Tibial nerve (tissue), 4 donors: ENCODE measurements around the gene ALDH6A1. TPM values are rescaled to one million over a fixed set of nuclear protein-coding genes. Genes with fewer than 3 reads are reported as not detected.
"Not testable (repeated sequence)": the region's sequence is repeated elsewhere in the genome, so short reads cannot be mapped to it uniquely, and the experiment has no call there.

Experiments used
- DNase-seq, 2 donors: peaks; one replicate each; pipeline ENCODE4 v3.0.0-alpha.2; 2019; ENCODE audit warnings: low spot score in 2 of 2
- H3K27ac ChIP-seq, 4 donors: fragments of 200-600 bp; sonication (generic) in 3 of 4; one replicate each; pipeline ENCODE4 v1.5.1; 2017 to 2019; ENCODE audit warnings: mild to moderate bottlenecking in 1 of 4
- H3K27me3 ChIP-seq, 2 donors: fragments of 200-600 bp; sonication (generic) in 1 of 2; one replicate each; pipeline versions ENCODE4 v1.5.1 to v1.6.0; 2017 to 2019
- H3K36me3 ChIP-seq, 3 donors: fragments of 200-600 bp; sonication (generic); one replicate each; pipeline ENCODE4 v1.5.1; 2018 to 2019
- H3K4me1 ChIP-seq, 4 donors: fragments of 200-600 bp; sonication (generic) in 3 of 4; one replicate each; pipeline ENCODE4 v1.5.1; 2017 to 2019
- H3K4me3 ChIP-seq, 4 donors: fragments of 200-600 bp; sonication (generic) in 3 of 4; one replicate each; pipeline ENCODE4 v1.5.1; 2017 to 2019; ENCODE audit warnings: mild to moderate bottlenecking in 1 of 4, moderate library complexity in 1 of 4
- H3K9me3 ChIP-seq, 4 donors: fragments of 200-600 bp; sonication (generic) in 3 of 4; one replicate each; pipeline ENCODE4 v1.5.1; 2017 to 2019
- CTCF ChIP-seq, 5 experiments: fragments of 200-600 bp in 3 of 5; fragments of 450-650 bp in 2 of 5; sonication (generic) in 3 of 5; IDR thresholded peaks; one replicate each; pipeline ENCODE4 v1.5.1; 2016 to 2019; ENCODE audit warnings: antibody characterized with exemption in 5 of 5, mild to moderate bottlenecking in 3 of 5, moderate library complexity in 2 of 5
- EP300 ChIP-seq, 2 donors: sonication (generic); formaldehyde crosslinking; IDR thresholded peaks; one replicate each; pipeline ENCODE4 v1.6.1; 2017; ENCODE audit warnings: antibody characterized with exemption in 2 of 2, mild to moderate bottlenecking in 1 of 2
- POLR2A ChIP-seq, 2 donors: fragments of 450-650 bp; IDR thresholded peaks; one replicate each; pipeline ENCODE4 v1.6.1; 2017; ENCODE audit warnings: antibody characterized with exemption in 2 of 2, mild to moderate bottlenecking in 2 of 2, moderate library complexity in 2 of 2
- WGBS, 2 donors: methylation state at CpG; one replicate each; pipeline ENCODE4 v1.1.5; 2018; 5-methylcytosine and 5-hydroxymethylcytosine counted together
- total RNA-seq, 4 donors: library from RNA; depleted of rRNA; stranded (reverse); fragments of >200 nt; gene quantifications; one replicate each; pipeline ENCODE4 v1.1.0, GENCODE V29; 2016

Gene ALDH6A1
- total RNA-seq, result 10 to 100 TPM; 40.5 to 95.7 (median 75.3) TPM

GRCh38 chr14:74084277-74085046 is at the start of gene ALDH6A1, which contains the start of gene LIN52:
ALDH6A1 (minus strand) TSS chr14:74084453; CDS start chr14:74084394, 59 bp downstream.
LIN52 (plus strand) TSS chr14:74084956; CDS start chr14:74084975, 19 bp downstream.
- no peaks in the 10 kb centered on the region for H3K36me3 ChIP-seq
- H3K4me3 ChIP-seq, result peak within 1 kb of the TSS; percentile 77 to 98 (median 83)
- H3K27me3 ChIP-seq, result no peaks in the 10 kb centered on the region
- DNase-seq, result peak; percentile 100
- TF ChIP-seq EP300 (IDR thresholded peaks at IDR 0.05) (peak; percentile 96 to 99), POLR2A (IDR thresholded peaks at IDR 0.05) (peak; percentile 98 to 99), CTCF (IDR thresholded peaks at IDR 0.05) (peak in 2 of 5 experiments; percentile 52 to 59)
- H3K9me3 ChIP-seq, result no peaks in the 10 kb centered on the region
- peaks cover 0 to 47% (median 19%) of the 10 kb centered on the region in 4 donors for H3K4me1 ChIP-seq
- WGBS, 2 donors, result 0 to 1% methylated on average over 34 to 44 of the region's 46 CpGs
- H3K27ac ChIP-seq, result peak within 1 kb of the TSS; percentile 95 to 100 (median 98)

GRCh38 chr14:74127634-74128033 is 43.4 kb upstream of the ALDH6A1 start:
- Histone ChIP-seq H3K27ac (no peak overlapping the region), H3K36me3 (peaks cover 0 to 16% (median 0%) of the 10 kb centered on the region in 3 donors), H3K27me3 (no peaks in the 10 kb centered on the region), H3K9me3 (no peaks in the 10 kb centered on the region), H3K4me1 (no peaks in the 10 kb centered on the region), H3K4me3 (no peak overlapping the region)
- WGBS, 2 donors, result 90 to 96% methylated on average over 1 of the region's 1 CpG
- DNase-seq, result no peak
- no peak for TF ChIP-seq CTCF (IDR thresholded peaks at IDR 0.05)
- TF ChIP-seq EP300 (IDR thresholded peaks at IDR 0.05), result no peak
- no peak for TF ChIP-seq POLR2A (IDR thresholded peaks at IDR 0.05)

GRCh38 chr14:74126315-74127013 is 42.2 kb upstream of the ALDH6A1 start:
- peaks cover 0 to 16% (median 0%) of the 10 kb centered on the region in 3 donors for H3K36me3 ChIP-seq
- TF ChIP-seq EP300 (IDR thresholded peaks at IDR 0.05), result no peak
- TF ChIP-seq CTCF (IDR thresholded peaks at IDR 0.05), result no peak
- TF ChIP-seq POLR2A (IDR thresholded peaks at IDR 0.05), result no peak
- no peaks in the 10 kb centered on the region for H3K27me3 ChIP-seq
- no peaks in the 10 kb centered on the region for H3K9me3 ChIP-seq
- H3K27ac ChIP-seq, result no peak overlapping the region
- 98 to 100% methylated on average over 1 of the region's 1 CpG for WGBS, 2 donors
- no peaks in the 10 kb centered on the region for H3K4me1 ChIP-seq
- H3K4me3 ChIP-seq, result no peak overlapping the region
- DNase-seq, result no peak

- not testable (repeated sequence) for H3K9me3 ChIP-seq, H3K27me3 ChIP-seq, DNase-seq, H3K4me3 ChIP-seq, H3K27ac ChIP-seq, H3K4me1 ChIP-seq
- WGBS, 2 donors, result 72 to 94% methylated on average over 4 of the region's 5 CpGs
- H3K36me3 ChIP-seq, result peaks cover 0 to 16% (median 0%) of the 10 kb centered on the region in 3 donors
Observed at GRCh38 chr14:74125487-74125886, 41.2 kb upstream of the ALDH6A1 start.

GRCh38 chr14:74111395-74112216 is 27.4 kb upstream of the ALDH6A1 start:
- peaks cover 0 to 34% (median under 1%) of the 10 kb centered on the region in 3 donors for H3K36me3 ChIP-seq

More at GRCh38 chr14:74111395-74112216, 27.4 kb upstream of the ALDH6A1 start:
- H3K9me3 ChIP-seq, DNase-seq, H3K4me3 ChIP-seq, H3K27ac ChIP-seq, H3K4me1 ChIP-seq, H3K27me3 ChIP-seq: not testable (repeated sequence)
- TF ChIP-seq CTCF (IDR thresholded peaks at IDR 0.05), result peak; percentile 31 to 53 (median 47)
- WGBS, 2 donors, result 87 to 89% methylated on average over 12 to 13 of the region's 13 CpGs
